Measurements from ENCODE around the gene PCCA.
"Not testable (repeated sequence)": the region's sequence is repeated elsewhere in the genome, so short reads cannot be mapped to it uniquely, and the experiment has no call there.

The PCCA gene

DNA sequence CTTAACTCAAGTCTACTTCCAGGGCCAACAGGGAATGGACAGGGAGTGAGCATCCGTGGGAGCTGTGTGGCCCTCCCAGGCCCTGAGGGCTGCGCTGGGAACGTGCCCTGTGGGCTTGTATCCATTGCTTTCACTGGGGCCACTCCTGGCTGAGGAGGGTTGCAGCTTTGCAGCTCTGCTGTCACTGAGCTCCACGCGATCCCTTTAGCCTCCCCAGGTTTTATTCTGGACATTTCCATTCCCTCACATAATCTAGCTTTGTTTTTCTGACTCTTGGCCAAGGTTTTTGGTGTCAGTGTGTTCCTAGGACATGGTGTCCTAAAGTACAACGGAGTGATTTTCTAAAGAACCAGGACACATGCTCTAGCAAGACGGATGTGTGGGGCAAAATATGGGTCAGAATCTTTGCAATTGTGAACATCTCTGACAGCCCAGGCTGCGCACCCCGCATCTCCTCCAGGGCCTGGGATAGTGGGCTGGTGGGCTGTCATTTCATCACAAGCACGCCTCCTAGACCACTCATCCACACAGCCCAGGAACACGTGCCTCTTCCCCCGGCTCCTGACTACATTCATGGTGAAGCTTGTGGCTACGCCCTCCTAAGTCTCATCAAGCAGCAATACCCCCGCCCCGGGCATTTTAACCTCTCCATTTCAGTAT is 471.7 kb downstream of the PCCA start:
- DNase-seq: no peak

DNA sequence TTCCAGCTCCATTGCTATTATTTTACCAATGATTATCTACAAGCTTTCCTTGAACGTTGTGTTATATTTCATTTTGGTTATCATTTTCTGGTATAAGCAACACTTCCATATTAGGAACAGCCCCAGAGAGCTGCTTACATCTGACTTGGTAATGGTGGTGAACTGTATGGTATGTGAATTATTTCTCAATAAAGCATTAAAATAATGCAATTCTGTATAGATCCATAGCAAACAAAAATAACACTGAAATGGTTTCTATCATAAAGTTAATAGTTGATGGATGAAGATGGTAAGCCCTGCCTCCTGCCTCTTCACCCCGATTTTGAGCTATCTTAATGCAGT is 472.2 kb downstream of the PCCA start:
- no peak for DNase-seq

DNA sequence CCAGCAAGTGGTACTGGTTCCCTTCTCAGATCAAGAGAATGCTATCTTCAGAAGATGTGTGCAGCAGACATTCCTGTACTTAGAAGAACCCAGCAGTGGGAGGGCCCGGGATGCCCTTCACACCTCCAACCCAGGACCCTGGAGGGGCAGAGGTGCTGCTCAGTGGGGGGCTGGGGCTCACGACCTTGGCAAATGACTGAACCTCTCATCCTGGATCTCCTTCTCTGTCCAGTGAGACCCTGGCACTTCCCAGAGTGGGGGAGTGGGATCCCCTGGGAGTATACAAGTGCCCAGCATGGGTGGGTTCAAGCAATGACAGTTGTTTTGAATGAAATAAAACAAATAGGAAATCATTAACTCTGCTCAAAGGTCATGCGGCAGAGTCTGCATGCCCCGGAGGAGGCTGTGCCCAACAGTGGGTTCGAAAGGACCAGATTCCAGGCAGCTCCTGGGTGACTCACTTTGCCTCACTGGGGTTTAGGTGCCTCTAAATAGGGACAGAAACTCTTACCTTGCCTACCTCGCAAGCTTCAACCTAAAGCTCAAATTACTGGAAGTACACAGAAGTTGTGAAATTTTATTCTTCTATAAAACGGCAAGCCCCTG is 472.8 kb downstream of the PCCA start:
- no peak for DNase-seq

DNA sequence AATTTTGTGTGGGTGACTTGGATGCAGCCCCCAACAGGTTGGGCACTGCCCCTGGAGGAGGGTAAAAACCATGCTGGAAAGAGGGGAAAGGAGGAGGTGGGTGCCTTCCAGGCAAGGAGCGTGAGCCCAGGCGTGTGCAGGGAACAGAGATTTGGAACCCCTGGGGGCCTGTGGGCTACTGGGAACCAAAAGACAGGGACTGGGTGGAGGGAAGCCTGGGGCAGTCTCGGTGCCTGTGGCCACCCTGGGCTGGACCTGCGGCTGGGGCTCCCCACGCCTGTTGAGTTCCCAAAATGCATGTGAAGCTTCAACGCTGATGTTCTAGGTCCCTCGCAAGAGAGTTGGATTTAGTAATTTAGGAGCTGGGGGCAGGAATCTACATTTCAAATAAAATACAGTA is 474.9 kb downstream of the PCCA start:
- no peak for DNase-seq

DNA sequence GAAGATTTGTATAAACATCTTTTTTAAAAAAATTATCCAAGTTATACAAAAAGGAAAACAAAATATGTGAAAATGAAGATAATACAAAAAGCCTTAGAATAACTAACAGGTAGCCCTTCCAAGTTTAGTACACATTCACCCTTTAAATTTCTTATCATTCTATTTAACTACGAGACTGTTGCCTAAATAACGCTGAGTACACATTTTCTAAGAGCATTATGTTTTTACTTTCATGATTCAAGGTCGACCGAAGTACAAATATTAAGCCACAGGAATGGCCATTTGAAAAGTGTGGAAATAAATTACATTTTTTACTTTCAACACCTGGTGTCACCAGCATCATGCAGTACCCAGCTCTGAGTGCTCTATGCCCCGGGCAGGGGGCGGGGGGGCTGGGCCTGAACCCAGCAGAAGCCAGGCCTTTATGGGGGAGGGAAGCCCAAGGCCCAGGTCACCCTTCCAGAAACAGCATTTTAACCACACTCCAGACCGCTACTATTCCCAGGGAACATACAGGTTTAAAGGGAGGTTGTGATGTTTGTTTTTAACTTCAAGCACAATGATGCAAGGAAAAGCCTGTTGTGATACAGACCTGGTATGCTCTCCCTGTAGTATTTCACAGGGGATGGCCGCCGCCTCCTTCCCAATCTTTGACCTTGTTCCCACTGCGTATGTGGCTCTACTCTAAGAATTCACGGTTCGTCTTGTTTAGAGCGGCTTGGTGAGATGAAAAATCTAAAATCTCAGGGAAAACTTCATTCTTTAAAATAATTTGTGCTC is 475.7 kb downstream of the PCCA start:
- DNase-seq: no peak

DNA sequence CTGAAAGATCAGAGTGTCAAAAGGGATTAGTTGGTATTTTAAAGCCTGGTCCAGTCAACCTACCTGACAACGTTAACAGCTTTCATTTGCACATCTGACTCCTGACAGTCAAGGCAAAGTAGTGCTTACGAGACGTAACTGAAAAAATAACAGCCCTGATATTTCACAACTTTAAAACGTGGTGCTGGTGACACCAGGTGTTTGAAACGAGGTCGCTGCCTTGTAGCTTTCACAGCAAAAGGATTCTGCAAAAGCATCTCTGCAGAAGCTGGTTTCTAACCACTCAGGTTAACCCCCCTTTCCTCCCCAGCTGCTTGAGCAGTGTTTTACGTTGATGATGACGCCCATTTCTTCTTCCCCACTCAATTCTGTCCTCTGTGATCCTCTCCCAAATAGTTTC is 476.4 kb downstream of the PCCA start:
- DNase-seq: no peak

DNA sequence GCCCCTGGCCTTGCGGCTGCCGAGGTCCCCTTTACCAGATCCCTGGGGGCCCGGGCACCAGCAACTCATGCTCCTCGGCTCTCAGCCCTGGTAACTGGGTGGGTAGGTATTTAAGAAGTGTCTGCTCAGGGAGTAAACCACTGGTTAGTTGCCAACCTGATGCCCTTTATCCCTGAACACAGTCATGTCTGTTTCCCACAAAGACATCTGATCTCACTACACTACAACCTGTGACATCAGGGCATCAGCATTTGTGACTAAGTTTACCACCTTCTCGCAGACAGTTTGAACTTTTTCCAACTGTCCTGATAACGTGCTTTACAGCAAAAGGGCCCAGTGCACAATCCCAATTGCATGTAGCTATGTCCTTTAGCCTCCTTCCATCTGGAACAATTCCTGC is 477.6 kb downstream of the PCCA start:
- no peak for DNase-seq

DNA sequence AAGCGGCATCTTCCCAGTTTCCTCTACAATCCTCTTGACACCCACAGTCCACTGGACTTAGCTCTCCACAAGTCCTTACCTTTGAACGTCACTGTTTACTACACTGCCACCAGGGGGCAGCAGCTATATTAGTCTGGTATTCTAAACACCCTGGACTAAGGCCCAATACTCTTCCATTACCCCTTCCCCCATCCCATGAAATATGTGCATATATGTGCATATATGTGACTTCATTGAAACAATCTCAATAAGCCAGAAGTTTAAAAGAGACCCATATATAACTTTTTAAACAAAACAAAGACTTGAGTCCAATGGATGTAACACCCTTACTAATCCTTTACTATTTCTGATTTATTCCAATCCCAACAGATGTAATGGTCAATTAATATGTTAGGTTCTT is 484.2 kb downstream of the PCCA start:
- DNase-seq: peak; percentile 65

DNA sequence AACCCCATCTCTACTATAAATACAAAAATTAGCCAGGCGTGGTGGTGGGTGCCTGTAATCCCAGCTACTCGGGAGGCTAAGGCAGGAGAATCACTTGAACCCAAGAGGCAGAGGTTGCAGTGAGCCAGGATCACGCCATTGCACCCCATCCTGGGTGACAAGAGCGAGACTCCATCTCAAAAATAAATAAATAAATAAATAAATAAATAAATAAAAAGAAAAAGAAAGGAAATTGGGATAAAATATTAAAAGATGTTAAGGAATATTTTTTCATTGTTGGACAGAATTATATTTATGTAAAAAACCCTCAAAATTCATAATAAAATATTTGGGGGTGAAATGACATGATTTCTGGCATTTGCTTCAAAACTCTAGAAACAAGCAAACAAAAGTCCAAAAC is 488.3 kb downstream of the PCCA start:
- not testable (repeated sequence) for DNase-seq

All from DMS79 treated with DMSO at 0.1 percent for 48 hours (cell line).